Measurements from ENCODE around the gene MT1M.
"Not testable (repeated sequence)": the region's sequence is repeated elsewhere in the genome, so short reads cannot be mapped to it uniquely, and the experiment has no call there.

The MT1M gene

DNA sequence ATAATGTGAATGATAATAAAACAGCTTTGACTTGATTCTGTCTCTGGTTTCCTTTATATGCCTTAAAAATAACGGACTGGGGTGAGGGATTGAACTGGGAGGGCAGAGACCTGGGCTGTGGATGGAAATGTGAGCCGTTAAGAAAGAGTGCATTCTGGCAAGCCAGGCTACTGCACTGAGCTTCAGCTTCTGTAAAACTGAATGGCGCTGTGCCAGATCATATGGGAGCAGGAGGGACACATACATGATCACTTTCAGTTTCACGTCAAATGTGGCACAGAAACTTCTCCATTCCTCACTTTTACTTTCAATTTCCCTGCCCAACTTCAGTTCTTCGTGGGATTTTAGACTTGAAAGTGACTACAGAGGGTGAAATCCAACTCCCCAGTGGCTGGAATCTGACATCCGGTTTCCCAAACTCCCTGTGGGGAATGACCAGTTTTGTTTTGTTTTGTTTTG lies 23.0 kb upstream of the MT1M start:
- DNase-seq, result peak in 1 of 2 experiments; percentile 28

DNA sequence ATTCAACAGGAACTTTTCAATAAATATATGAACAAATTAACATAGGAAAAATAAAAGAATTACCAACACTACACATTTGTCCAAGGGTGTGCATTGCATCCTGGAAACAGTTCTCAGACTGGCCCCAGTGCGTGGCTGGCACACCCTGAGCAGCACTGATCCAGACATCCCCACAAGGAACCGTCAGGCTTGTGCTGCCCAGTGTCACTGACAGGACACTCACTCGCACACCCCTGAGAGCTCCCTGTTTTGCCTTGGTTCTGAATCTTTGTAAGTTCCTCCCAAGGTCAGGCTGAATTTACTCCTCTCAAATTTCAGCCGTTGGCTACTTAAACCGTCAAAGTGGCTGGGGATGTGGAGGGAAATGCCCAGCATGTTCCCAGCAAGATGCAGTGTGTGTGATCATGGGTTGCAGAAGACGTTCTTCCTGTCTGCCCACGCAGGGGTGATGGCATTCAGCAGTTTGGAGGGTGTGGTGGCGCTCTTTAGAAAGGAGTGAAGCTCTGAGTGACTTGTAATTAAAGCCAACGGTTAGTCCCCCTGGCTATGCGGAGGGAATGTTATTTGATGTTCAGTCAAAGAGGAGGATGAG lies 22.3 kb upstream of the MT1M start:
- DNase-seq, result no peak

DNA sequence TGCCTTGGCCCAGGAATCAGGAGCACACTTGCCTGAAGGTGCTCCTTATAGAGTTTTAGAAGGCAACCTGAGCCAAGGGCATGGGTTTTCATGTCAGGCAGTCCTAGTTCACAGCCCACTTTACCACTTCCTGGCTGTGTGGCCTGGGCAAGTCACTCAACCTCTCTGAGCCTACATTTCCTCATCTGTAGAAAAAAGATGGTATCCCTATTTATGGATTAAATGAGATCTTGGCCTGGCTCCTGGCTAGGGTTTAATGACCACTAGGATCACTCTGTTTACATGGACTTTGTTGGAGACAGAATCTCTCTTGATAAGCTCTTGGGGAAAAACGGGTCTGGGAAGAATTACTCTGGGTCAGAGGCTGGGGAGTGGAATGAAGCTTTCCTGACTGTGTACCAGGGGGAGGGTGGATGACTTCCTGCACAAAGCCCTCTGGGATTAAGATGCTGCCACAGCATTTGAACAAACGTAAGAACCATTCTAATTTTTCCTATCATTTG lies 21.8 kb upstream of the MT1M start:
- DNase-seq, result no peak

DNA sequence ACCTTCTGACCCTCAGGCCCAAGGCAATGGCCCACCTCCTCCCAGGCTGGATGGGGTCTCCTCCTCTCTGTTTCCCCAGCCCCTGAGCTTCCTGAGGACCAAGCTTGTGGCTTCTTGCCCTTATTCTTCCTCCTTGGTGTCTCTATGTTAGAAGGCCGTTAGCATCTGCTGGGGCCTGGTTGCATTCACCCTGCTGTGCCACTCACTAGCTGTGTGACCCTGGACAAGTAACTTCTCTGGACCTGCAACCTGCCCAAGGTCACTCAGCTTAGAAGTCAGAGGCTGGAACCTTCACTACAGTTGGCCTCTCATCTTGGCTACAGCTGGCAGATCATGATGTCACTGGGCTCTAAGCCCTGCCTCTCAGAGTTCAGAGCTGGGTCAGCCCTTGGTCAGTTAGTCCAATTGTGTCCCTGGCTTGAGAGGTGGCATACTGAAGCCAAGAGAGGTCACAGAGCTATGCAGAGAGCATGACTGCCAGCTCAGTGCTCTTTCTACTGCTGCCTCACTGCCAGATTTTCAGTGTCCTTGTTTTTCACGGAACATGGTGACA lies 21.1 kb upstream of the MT1M start:
- no peak for DNase-seq

DNA sequence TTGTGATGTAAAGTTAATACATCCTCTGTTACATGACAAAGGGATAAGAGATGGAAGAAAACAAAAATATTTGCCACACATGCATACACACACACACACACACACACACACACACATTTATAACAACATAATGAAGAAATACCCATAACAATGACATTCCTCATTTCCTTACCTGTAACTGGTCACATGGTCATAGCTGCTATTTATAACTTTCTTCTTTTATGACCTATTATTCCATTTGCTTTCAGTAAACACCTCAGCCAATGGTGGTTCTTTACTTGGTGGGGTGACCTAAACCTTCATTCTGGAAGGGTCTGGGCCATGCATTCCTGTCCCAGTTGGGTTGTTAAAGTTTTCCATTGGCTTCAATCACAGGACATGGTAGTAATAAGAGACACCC lies 18.8 kb upstream of the MT1M start:
- no peak for DNase-seq

DNA sequence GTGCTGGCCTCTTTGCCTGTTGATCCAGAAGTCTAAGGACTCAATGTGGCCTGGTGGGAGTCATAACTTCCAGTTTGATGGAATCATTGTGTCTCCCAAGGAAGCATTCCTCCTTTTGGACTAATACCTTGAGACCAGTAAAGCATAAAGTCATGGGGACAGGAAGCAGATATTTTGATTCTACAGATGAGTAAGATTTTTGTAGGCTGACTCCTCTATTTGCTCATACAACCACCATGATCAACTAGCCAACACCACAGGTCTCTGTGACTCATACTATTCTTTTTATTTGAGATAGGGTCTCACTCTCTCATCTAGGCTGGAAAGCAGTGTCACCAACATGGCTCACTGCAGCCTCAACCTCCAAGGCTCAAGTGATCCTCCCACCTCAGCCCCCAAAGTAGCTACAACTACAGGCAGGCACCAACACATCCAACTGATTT lies 17.9 kb upstream of the MT1M start:
- no peak for DNase-seq

DNA sequence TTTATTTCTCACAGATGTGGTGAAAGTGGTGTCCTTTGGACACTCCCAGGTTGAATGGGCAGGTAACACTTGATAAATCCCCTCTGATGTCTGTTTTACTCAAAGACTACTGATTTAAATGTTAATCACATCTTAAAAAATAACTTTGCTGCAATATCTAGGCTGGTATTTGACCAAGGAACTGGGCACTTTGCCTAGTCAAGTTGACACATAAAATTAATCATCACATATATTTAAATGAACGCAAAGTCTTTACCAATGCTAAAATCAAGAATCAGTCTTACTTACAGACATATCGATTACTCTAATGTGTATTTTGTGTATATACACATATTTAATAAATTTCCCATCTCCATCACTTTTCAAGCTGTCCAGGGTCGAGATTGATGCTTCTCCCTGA lies 17.1 kb upstream of the MT1M start:
- no peak for DNase-seq

DNA sequence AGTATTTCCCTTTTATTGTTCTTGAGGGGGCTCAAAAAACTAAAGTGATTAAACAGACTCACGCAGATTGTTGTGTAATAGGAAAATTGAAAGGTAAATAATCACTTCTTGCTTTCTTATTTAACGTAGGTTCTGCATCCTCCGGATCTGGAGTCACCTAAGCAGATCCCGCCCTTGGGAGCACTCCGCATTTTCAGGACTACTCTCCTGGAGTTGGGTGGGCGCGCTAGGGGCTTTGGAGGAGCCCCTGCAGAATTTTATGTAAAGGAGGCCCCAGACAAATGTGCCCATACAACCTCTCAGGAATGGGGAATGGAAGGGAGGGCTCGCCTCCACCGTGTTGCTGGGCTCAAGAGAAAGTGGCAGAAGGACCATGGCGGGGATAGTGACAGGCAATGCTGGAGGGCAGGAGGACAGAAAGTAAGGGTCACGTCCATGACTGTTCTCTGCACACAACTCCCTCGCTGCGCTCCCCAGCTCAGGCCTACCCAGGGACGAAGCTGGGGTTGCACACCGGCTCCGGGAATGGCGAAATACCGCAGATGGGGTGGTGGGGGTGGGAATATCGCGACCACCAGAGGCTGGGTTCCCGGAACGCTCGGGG lies 15.7 kb upstream of the MT1M start:
- DNase-seq, result no peak

DNA sequence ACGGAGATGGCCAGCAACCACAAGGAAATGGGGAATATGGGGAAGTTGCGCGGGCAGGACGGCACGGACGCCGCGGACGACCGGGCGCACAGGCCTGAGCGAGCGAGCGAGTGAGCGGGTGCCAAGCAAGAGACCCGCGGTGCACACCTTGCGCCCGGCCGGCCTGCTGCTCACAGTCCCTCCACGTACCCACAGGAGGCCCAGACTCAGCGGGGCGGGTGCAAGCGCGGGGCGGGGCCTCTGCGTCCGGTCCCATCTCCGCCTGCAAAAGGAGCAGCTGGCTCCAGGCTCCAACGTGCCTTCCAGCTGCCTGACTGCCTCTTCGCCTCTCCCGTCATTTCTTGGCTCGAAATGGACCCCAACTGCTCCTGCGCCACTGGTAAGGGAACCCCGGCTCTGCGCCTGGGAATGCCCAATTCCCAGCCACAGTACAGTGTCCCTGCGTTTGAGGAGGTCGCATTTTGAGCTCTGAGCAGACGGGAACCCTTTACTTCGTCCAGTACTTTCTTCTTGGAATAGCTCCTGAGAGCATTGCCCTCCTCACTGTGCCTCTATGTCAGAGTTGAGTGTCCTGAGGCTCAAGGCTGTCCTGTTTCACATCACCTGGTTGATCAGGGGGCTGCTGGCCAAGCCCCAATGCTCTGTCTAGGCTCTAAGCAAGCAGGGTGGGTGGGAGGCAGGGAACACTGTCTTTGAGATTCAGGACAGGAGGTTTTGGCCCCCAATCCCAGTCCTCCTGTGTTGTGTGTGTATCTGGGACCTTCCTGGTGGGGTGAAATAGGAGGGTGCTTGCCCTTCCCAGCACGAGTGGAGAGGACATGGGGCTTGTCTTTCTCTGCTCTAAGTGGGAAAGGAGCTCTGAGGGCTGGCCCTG lies 15.0 kb upstream of the MT1M start:
- no peak for DNase-seq

DNA sequence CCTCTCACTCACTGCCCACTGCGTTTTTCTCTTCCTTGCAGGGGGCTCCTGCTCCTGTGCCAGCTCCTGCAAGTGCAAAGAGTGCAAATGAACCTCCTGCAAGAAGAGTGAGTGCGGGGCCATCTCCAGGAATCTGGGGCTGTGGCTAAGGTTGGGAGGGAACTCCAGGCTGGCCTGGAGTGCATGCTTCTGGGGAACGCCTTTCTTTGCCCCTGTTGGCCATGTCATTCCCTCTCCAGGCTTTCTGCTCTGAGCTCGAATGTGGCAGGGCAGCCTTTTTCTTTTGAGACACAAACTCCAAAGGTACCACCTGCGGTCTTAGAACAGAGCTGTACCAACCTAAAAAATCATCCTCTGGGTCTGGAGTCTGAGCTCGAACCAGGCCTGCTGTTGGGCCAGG lies 14.3 kb upstream of the MT1M start:
- DNase-seq, result no peak

DNA sequence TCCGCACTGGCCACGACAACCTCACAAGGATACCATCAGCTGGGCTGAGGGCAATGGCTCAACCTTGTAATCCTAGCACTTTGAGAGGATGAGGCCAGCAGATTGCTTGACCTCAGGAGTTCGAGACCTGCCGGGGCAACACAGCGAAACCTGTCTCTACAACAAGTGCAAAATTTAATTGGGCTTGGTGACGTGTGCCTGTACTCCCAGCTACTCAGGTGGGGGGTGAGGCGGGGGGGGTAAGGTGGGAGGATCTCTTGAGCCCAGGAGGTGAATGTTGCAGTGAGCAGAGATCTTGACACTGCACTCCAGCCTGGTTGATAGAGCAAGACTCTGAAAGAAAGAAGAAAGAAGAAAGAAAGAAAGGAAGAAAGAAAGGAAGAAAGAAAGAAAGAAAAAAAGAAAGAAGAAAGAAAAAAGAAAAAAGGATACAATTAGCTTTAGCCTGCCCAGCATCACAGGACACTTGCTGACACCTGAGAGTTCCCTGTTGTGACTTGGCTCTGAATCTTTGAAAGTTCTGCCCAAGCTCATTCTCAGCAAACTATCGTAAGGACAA lies 12.0 kb upstream of the MT1M start:
- DNase-seq, result no peak

DNA sequence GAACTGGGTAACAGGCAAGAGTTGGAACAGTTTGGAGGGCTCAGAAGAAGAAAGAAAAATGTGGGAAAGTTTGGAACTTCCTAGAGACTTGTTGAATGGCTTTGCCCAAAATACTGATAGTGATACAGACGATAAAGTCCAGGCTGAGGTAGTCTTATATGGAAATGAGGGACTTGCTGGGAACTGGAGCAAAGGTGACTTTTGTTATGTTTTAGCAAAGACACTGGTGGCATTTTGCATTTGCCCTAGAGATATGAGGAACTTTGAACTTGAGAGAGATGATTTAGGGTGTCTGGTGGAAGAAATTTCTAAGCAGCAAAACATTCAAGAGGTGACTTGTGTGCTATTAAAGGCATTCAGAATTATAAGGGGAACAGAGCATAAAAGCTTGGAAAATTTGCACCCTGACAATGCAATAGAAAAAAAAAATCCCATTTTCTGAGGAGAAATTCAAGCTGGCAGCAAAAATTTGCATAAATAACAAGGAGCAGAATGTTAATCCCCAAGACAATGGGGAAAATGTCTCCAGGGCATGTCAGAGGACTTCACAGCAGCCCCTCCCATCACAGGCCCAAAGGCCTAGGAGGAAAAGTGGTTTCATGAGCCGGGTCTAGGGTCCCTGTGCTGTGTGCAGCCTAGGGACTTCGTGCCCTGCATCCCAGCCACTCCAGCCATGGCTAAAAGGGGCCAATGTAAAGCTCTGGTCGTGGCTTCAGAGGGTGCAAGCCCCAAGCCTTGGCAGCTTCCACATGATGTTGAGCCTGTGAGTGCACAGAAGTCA lies 10.6 kb upstream of the MT1M start:
- not testable (repeated sequence) for DNase-seq

DNA sequence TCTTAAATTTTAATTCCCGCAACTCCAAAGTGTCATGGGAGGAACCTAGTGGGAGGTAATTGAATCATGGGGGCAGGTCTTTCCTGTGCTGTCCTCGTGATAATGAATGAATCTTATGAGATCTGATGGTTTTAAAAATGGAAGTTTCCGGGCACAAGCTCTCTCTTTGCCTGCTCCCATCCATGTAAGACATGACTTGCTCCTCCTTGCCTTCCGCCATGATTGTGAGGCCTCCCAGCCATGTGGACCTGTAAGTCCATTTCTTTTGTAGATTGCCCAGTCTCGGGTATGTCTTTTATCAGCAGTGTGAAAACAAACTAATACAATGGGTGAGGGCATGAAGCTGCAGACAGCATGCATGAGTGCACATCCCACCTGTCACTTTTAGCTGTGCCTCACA lies 9.3 kb upstream of the MT1M start:
- DNase-seq, result not testable (repeated sequence)

DNA sequence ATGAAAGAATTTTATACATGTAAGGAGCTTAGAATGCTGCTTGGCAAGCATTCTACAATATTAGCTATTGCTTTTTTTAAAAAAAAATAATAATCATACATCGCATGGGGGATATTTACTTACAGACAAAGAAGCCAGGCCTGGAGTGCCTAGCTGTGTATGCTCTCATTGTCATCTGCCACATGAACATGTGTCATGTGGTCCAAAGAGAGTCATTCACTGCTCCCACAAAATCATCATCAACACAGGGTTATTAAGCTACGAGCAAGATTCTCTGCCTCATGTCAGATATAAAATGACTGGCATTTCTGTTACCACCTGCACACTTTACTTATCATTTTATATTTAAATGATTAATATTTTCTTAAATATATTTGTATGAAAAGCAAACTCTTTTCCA lies 8.8 kb upstream of the MT1M start:
- DNase-seq, result no peak

DNA sequence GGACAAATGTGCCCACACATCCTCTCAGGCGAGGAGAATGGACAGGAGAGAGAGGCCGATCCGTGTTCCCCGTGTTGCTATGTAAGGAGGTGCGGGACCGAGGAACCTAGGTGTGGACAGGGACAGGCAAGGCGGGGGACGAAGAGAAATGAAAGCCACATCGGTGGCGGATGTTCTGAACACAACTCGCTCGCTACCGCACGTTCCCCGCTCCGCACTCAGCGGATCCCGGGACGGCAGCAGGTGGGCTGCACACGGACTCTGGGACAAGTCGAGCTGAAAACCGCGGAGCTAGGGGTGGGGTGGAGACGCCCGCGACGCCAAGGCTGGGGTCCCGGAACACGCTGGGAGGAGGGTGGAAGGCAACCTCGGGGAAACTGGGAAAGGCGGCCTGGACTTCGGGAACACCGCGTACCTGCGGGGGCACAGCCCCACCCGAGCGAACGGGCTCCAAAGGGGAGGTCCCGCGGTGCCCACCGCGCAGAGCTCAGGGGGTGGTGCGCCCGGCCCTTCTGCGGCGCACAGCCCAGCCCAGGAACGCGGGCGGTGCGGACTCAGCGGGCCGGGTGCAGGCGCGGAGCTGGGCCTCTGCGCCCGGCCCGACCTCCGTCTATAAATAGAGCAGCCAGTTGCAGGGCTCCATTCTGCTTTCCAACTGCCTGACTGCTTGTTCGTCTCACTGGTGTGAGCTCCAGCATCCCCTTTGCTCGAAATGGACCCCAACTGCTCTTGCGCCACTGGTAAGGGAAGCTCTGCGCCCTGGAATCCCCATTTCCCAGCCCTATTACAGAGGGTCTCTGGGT lies 7.1 kb upstream of the MT1M start, which contains the start of gene MT1E:
Gene MT1E, plus strand, starts transcription at position 642 of the 803 bp plus-strand sequence. Its CDS starts 71 bp downstream, at position 713.
- no peak for DNase-seq

DNA sequence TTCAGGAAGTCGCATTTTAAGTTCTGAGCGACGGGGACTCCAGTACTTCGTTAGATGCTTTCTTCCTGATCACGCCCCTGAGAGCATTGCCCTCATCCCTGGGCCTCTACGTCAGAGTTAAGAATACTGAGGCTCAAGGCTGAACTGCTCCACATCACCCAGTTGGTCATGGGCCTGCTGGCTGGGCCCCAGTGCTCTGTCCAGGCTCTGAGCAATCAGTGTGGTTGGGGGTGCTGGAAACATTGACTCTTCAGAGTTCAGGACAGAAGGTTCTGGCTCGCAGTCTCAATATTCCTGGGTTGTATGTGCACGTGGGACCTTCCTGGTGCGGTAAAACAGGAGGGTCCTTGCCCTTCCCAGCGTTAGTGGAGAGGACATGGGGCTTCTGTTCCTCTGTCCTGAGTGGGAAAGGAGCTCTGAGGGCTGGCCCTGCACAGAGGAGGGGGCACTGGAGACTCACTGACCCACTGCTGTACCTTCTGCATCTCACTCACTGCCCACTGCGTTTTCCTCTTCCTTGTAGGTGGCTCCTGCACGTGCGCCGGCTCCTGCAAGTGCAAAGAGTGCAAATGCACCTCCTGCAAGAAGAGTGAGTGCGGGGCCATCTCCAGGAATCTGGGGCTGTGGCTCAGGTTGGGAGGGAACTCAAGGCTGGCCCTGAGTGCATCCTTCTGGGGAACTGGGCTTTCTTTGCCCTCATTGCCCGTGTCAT lies 6.4 kb upstream of the MT1M start:
- no peak for DNase-seq

DNA sequence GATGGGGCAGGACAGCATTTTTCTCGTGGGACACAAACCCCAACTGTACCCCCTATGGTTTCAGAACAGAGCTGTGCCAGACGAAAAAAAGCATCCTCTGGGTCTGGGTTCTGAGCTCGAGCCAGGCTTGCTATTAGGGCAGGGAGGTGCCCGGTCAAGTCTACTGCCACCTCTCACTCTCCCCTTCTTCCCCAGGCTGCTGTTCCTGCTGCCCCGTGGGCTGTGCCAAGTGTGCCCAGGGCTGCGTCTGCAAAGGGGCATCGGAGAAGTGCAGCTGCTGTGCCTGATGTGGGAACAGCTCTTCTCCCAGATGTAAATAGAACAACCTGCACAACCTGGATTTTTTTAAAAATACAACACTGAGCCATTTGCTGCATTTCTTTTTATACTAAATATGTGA lies 5.8 kb upstream of the MT1M start:
- no peak for DNase-seq

DNA sequence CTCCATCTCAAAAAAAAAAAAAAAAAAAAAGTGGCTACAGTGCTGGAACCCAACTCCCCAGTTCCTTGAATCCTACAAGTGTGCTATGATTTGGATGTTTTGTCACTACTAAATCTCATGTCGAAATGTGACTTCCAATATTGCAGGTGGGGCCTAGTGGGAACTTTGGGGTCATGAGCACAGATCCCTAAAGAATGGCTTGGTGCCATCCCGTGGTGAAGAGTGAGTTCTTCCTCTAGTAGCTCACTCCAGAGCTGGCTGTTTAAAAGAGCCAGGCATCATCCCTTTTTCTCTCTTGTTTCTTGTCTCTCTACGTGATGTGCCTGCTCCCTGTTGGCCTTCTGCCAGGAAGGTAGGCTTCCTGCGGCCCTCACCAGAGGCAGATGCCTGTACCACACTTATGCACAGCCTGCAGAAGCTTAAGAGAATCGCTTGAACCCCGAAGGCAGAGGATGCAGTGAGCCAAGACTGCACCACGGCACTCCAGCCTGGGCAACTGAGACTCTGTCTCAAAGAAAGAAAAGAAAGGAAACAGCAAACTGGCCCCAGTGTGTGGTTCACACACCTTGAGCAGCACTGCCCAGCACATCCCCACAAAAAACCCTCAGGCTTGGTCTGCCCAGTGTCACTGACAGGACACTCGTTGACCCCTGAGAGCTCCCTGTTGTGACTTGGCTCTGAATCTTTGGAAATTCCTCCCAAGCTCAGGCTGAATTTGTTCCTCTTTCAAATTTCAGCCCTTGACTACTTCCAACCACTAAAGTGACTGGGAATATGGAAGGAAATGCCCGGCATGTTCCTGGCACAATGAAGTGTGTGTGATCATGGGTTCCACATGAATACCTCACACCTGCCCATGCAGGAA lies 3.7 kb upstream of the MT1M start:
- no peak for DNase-seq

DNA sequence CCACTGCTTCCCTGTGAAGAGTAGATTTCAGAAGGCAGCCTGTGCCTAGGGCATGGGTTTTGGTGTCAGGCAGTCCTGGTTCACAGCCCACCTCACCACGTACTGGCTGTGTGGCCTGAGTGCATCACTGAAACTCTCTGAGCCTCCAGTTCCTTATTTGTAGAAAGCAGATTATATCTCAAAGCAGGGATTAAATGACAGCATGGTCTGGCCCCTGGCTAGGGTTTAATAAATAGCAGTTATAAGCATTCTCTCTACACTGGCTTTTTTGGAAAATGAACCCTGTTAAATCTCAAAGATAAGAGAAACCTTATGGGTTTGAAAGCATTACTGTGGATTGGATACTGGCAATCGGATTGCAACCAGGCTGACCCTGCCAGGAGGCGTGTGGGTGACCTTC lies 2.9 kb upstream of the MT1M start:
- DNase-seq, result no peak

DNA sequence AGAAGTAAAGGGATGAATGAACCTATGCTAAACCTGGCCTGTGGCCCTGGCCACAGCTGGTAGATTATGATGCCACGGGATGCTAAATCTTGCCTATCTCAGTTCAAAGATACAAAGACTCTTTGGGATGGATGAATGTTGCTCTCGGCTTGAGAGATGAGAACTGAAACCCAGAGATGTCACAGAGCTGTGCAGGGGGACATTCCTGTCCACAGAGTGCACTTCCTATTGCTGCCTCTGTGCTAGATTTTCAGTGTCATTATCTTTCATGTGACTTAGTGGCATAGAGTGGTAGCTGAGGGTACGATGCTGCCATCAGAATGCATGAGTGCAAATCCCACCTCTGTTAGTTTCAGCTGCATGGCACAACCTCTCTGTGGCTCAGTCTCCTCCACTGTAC lies 2.3 kb upstream of the MT1M start:
- no peak for DNase-seq
